Stimulated activated CD4-positive, alpha-beta T cell treated with anti-CD3 and anti-CD28 coated beads, Interleukin-15, amount 100 ng/mL, for 1 hour (primary cell): Measurements from ENCODE around the gene SULT1C2.
"Not testable (repeated sequence)": the region's sequence is repeated elsewhere in the genome, so short reads cannot be mapped to it uniquely, and the experiment has no call there.

ENCODE experiments used
- DNase-seq, 2 donors: peaks; one replicate each; pipeline ENCODE4 v3.0.0-alpha.2; 2020; ENCODE audit warnings: low read depth in 1 of 2, low spot score in 1 of 2

SULT1C2 gene

GRCh38 chr2:108349571-108349928 lies 60.9 kb downstream of the SULT1C2 start:
- no peak for DNase-seq

- no peak for DNase-seq
Measured at GRCh38 chr2:108351889-108352288, 63.2 kb downstream of the SULT1C2 start.

- DNase-seq, result no peak
Measured at GRCh38 chr2:108354136-108354535, 65.4 kb downstream of the SULT1C2 start.

GRCh38 chr2:108355906-108356734 lies 67.4 kb downstream of the SULT1C2 start:
- DNase-seq, result no peak

GRCh38 chr2:108359336-108359735 lies 70.6 kb downstream of the SULT1C2 start:
- not testable (repeated sequence) for DNase-seq
